Measurements from ENCODE around the gene MED17.

Gene MED17

DNA sequence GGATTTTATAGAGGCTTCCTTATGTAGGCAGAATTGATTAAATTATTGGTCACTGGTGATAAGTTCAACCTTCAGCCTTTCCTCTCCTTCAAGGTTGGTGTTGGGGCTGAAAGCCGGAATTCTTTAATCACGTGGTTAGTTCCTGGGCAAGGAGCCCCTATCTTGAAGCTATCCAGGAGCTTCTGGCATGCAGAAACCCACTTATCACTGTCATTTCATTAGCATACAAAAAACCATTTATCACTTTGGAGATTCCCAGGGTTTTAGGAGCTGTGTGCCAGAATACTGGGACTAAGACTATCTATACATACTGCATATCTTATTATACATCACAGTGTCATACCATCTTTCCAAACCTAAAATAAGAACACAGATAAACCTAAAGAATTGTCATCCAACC, 18.5 kb upstream of the MED17 start:
- Histone ChIP-seq H4K20me1 (ENCODE audit: insufficient read depth, low read length) (no peaks in the 10 kb centered on the region), H2AFZ (ENCODE audit: low read length) (no peak overlapping the region), H3F3A (ENCODE audit: insufficient read depth, low read length) (no peaks in the 10 kb centered on the region), H3K9ac (ENCODE audit: low read length) (no peak overlapping the region), H3K4me1 (ENCODE audit: insufficient read depth, low read length, severe bottlenecking) (no peaks in the 10 kb centered on the region), H3K9me3 (ENCODE audit: low read length) (0 out of 2 replicates have a peak, but pooled peaks cover 9% of the 10 kb centered on the region), H3K79me2 (ENCODE audit: insufficient read depth, low read length) (no peaks in the 10 kb centered on the region), H3K27me3 (ENCODE audit: insufficient read depth, low read length) (no peaks in the 10 kb centered on the region), H3K27ac (ENCODE audit: low read depth, low read length, poor library complexity, severe bottlenecking) (no peak overlapping the region), H3K36me3 (ENCODE audit: insufficient read depth, low read length) (peaks cover 28% of the 10 kb centered on the region), H3K4me2 (ENCODE audit: low read length) (no peak overlapping the region), H3K4me3 (ENCODE audit: low read depth, low read length, poor library complexity, severe bottlenecking) (no peak overlapping the region), H3K9me2 (ENCODE audit: low read depth, low read length) (no peaks in the 10 kb centered on the region)
- TF ChIP-seq, protein P1, sequence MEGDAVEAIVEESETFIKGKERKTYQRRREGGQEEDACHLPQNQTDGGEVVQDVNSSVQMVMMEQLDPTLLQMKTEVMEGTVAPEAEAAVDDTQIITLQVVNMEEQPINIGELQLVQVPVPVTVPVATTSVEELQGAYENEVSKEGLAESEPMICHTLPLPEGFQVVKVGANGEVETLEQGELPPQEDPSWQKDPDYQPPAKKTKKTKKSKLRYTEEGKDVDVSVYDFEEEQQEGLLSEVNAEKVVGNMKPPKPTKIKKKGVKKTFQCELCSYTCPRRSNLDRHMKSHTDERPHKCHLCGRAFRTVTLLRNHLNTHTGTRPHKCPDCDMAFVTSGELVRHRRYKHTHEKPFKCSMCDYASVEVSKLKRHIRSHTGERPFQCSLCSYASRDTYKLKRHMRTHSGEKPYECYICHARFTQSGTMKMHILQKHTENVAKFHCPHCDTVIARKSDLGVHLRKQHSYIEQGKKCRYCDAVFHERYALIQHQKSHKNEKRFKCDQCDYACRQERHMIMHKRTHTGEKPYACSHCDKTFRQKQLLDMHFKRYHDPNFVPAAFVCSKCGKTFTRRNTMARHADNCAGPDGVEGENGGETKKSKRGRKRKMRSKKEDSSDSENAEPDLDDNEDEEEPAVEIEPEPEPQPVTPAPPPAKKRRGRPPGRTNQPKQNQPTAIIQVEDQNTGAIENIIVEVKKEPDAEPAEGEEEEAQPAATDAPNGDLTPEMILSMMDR (IDR thresholded peaks at IDR 0.05; ENCODE audit: low read length) = no peak
- no peak for TF ChIP-seq EZH2 (IDR thresholded peaks at IDR 0.05; ENCODE audit: borderline replicate concordance, low read length)

DNA sequence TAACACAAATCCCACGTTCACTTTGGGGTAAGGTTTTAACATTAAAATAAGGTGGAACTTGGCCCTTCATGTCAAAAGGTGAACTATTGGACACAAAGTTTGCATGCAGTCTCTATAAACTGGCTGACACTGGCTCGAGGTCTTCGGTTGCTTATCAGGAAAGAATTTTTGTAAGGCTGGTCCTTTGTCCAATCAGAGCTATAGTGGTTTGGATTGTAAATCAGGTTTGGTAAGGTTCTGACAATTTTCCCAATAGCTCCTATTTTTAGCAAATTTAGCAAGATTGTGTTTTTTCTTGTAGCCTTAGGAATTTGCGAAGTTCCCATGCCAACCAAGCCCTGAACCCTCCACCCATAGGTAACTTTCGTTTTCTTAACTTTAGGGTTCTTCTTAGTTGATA, 17.6 kb upstream of the MED17 start:
- Histone ChIP-seq H3K79me2 (ENCODE audit: insufficient read depth, low read length) (no peaks in the 10 kb centered on the region), H3K4me2 (ENCODE audit: low read length) (no peak overlapping the region), H3K4me3 (ENCODE audit: low read depth, low read length, poor library complexity, severe bottlenecking) (no peak overlapping the region), H3K9me2 (ENCODE audit: low read depth, low read length) (no peaks in the 10 kb centered on the region), H2AFZ (ENCODE audit: low read length) (no peak overlapping the region), H3K9ac (ENCODE audit: low read length) (no peak overlapping the region), H3K36me3 (ENCODE audit: insufficient read depth, low read length) (peaks cover 22% of the 10 kb centered on the region), H3K4me1 (ENCODE audit: insufficient read depth, low read length, severe bottlenecking) (no peaks in the 10 kb centered on the region), H3K27ac (ENCODE audit: low read depth, low read length, poor library complexity, severe bottlenecking) (no peak overlapping the region), H3K27me3 (ENCODE audit: insufficient read depth, low read length) (no peaks in the 10 kb centered on the region), H4K20me1 (ENCODE audit: insufficient read depth, low read length) (no peaks in the 10 kb centered on the region), H3F3A (ENCODE audit: insufficient read depth, low read length) (no peaks in the 10 kb centered on the region), H3K9me3 (ENCODE audit: low read length) (0 out of 2 replicates have a peak, but pooled peaks cover 9% of the 10 kb centered on the region)
- TF ChIP-seq, protein P1 (IDR thresholded peaks at IDR 0.05; ENCODE audit: low read length) = no peak
- no peak for TF ChIP-seq EZH2 (IDR thresholded peaks at IDR 0.05; ENCODE audit: borderline replicate concordance, low read length)

DNA sequence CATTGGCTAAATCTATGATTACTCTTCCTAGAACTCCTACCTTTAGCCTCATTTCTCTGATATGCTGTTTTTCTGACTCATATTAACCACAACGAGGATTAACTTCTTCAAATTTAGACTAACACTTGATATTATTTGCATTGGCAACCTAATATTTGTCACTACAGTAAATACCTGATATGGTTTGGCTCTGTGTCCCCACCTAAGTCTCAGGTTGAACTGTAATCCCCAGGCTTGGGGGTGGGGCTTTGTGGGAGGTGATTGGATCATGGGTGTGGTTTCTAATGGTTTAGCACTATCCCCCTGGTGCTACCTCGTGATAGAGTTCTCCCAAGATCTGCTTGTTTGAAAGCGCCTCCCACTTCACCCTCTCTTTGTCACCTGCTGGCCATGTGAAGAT, 17.1 kb upstream of the MED17 start:
- Histone ChIP-seq H3K4me2 (ENCODE audit: low read length) (no peak overlapping the region), H3F3A (ENCODE audit: insufficient read depth, low read length) (no peaks in the 10 kb centered on the region), H3K9me3 (ENCODE audit: low read length) (peaks cover 9% of the 10 kb centered on the region; the same call in 1 of the 2 replicates), H3K27me3 (ENCODE audit: insufficient read depth, low read length) (no peaks in the 10 kb centered on the region), H3K9me2 (ENCODE audit: low read depth, low read length) (no peaks in the 10 kb centered on the region), H3K4me1 (ENCODE audit: insufficient read depth, low read length, severe bottlenecking) (no peaks in the 10 kb centered on the region), H3K4me3 (ENCODE audit: low read depth, low read length, poor library complexity, severe bottlenecking) (no peak overlapping the region), H3K9ac (ENCODE audit: low read length) (no peak overlapping the region), H2AFZ (ENCODE audit: low read length) (no peak overlapping the region), H3K79me2 (ENCODE audit: insufficient read depth, low read length) (no peaks in the 10 kb centered on the region), H3K36me3 (ENCODE audit: insufficient read depth, low read length) (peaks cover 22% of the 10 kb centered on the region), H3K27ac (ENCODE audit: low read depth, low read length, poor library complexity, severe bottlenecking) (no peak overlapping the region), H4K20me1 (ENCODE audit: insufficient read depth, low read length) (no peaks in the 10 kb centered on the region)
- TF ChIP-seq, protein P1 (IDR thresholded peaks at IDR 0.05; ENCODE audit: low read length) = no peak
- no peak for TF ChIP-seq EZH2 (IDR thresholded peaks at IDR 0.05; ENCODE audit: borderline replicate concordance, low read length)

All from OCI-LY1 (cell line).